Esophagus (tissue), 2 donors: ENCODE results near the gene GPR87. TPM values are rescaled to one million over a fixed set of nuclear protein-coding genes. Genes with fewer than 3 reads are reported as not detected.

Experiments
- H3K27ac ChIP-seq, 2 donors: one replicate each; pipeline ENCODE4 v1.5.1; 2013; ENCODE audit warnings: low read depth in 2 of 2, mild to moderate bottlenecking in 2 of 2, inconsistent platforms in 1 of 2, low read length in 1 of 2, moderate library complexity in 1 of 2
- H3K27me3 ChIP-seq, 2 donors: one replicate each; pipeline ENCODE4 v1.6.1; 2013; ENCODE audit warnings: low read length in 2 of 2, control low read depth in 1 of 2, mild to moderate bottlenecking in 1 of 2; ENCODE audit not compliant: insufficient read depth in 2 of 2, control insufficient read depth in 1 of 2
- H3K36me3 ChIP-seq, 2 donors: one replicate each; pipeline ENCODE4 v1.6.1; 2013; ENCODE audit warnings: low read length in 1 of 2; ENCODE audit not compliant: control insufficient read depth in 2 of 2, insufficient read depth in 2 of 2
- H3K4me1 ChIP-seq, 2 donors: one replicate each; pipeline ENCODE4 v1.6.1; 2013; ENCODE audit warnings: low read length in 1 of 2; ENCODE audit not compliant: control insufficient read depth in 2 of 2, insufficient read depth in 2 of 2
- H3K4me3 ChIP-seq, 2 donors: one replicate each; pipeline ENCODE4 v1.5.1; 2013; ENCODE audit warnings: low read length in 2 of 2, mild to moderate bottlenecking in 2 of 2, low read depth in 1 of 2, moderate library complexity in 1 of 2
- H3K9me3 ChIP-seq, 2 donors: one replicate each; pipeline ENCODE4 v1.6.1; 2013; ENCODE audit warnings: mild to moderate bottlenecking in 2 of 2, low read depth in 1 of 2, low read length in 1 of 2, moderate library complexity in 1 of 2; ENCODE audit not compliant: control insufficient read depth in 2 of 2, insufficient read depth in 1 of 2
- WGBS, 2 donors: extraction: QIAGEN DNeasy Blood & Tissue Kit; methylation state at CpG; one replicate each; pipeline ENCODE4 v1.1.7; 2013; 5-methylcytosine and 5-hydroxymethylcytosine counted together
- polyA plus RNA-seq, 2 donors: library from polyadenylated mRNA; stranded (reverse); fragments of 200-250 nt; gene quantifications; one replicate each; pipeline ENCODE4 v1.2.3, GENCODE V29; 2013
- donor health status: healthy with polysubstance abuse.
- donor health status: Bipolar disorder and iron deficiency.

The GPR87 gene
- polyA plus RNA-seq, 2 donors, result 50.2 to 75.3 TPM

- H3K4me1 ChIP-seq, result no peaks in the 10 kb centered on the region
- no peaks in the 10 kb centered on the region for H3K27me3 ChIP-seq
- no peaks in the 10 kb centered on the region for H3K9me3 ChIP-seq
- 75 to 80% methylated on average over 2 of the region's 2 CpGs for WGBS, 2 donors
- H3K27ac ChIP-seq, result no peak overlapping the region
- no peak overlapping the region for H3K4me3 ChIP-seq
- no peaks in the 10 kb centered on the region for H3K36me3 ChIP-seq
Observed at GRCh38 chr3:151331696-151332095, 15.1 kb upstream of the GPR87 start.

- Histone ChIP-seq H3K27me3 (no peaks in the 10 kb centered on the region), H3K4me3 (no peak overlapping the region), H3K9me3 (no peaks in the 10 kb centered on the region), H3K36me3 (no peaks in the 10 kb centered on the region), H3K27ac (no peak overlapping the region), H3K4me1 (no peaks in the 10 kb centered on the region)
Observed at GRCh38 chr3:151330899-151331298, 14.3 kb upstream of the GPR87 start.

GRCh38 chr3:151330379-151330778 is 13.8 kb upstream of the GPR87 start:
- H3K4me1 ChIP-seq, result no peaks in the 10 kb centered on the region
- no peak overlapping the region for H3K4me3 ChIP-seq
- H3K9me3 ChIP-seq, result no peaks in the 10 kb centered on the region
- WGBS, 2 donors, result 69 to 81% methylated on average over 4 of the region's 4 CpGs
- no peaks in the 10 kb centered on the region for H3K36me3 ChIP-seq
- no peaks in the 10 kb centered on the region for H3K27me3 ChIP-seq
- H3K27ac ChIP-seq, result no peak overlapping the region

- no peaks in the 10 kb centered on the region for H3K27me3 ChIP-seq
- H3K4me3 ChIP-seq, result peak within 1 kb of the TSS in 1 of 2 donors; percentile 32
- H3K27ac ChIP-seq, result peak within 1 kb of the TSS in 1 of 2 donors; percentile 11
- H3K36me3 ChIP-seq, result no peaks in the 10 kb centered on the region
- WGBS, 2 donors, result 91 to 93% methylated on average over 1 of the region's 1 CpG
- H3K9me3 ChIP-seq, result no peaks in the 10 kb centered on the region
- H3K4me1 ChIP-seq, result no peaks in the 10 kb centered on the region
Observed at GRCh38 chr3:151329363-151329762, 12.7 kb upstream of the GPR87 start, which contains the start of gene P2RY13. TSS of gene P2RY13 (minus strand) at chr3:151329549. CDS start at chr3:151329528, 21 bp downstream.

GRCh38 chr3:151328298-151328995 is 11.8 kb upstream of the GPR87 start:
- H3K4me3 ChIP-seq, result peak overlapping the region in 1 of 2 donors; percentile 32

GRCh38 chr3:151327571-151328198 is 11.1 kb upstream of the GPR87 start:
- 11 to 13% methylated on average over 3 of the region's 3 CpGs for WGBS, 2 donors
- Histone ChIP-seq H3K27ac (no peak overlapping the region), H3K9me3 (no peaks in the 10 kb centered on the region), H3K27me3 (no peaks in the 10 kb centered on the region), H3K36me3 (no peaks in the 10 kb centered on the region), H3K4me3 (no peak overlapping the region), H3K4me1 (no peaks in the 10 kb centered on the region)

More at GRCh38 chr3:151328298-151328995, 11.8 kb upstream of the GPR87 start:
- Histone ChIP-seq H3K27ac (peak overlapping the region in 1 of 2 donors; percentile 11), H3K4me1 (no peaks in the 10 kb centered on the region), H3K27me3 (no peaks in the 10 kb centered on the region), H3K9me3 (no peaks in the 10 kb centered on the region), H3K36me3 (no peaks in the 10 kb centered on the region)
- WGBS, 2 donors, result 37 to 42% methylated on average over 10 of the region's 10 CpGs

GRCh38 chr3:151322511-151322910 is 5.9 kb upstream of the GPR87 start:
- H3K4me1 ChIP-seq, result peaks cover 0 to 2% of the 10 kb centered on the region in 2 donors
- 87 to 100% methylated on average over 1 of the region's 1 CpG for WGBS, 2 donors
- no peak overlapping the region for H3K4me3 ChIP-seq
- H3K36me3 ChIP-seq, result no peaks in the 10 kb centered on the region
- H3K9me3 ChIP-seq, result no peaks in the 10 kb centered on the region
- no peak overlapping the region for H3K27ac ChIP-seq
- H3K27me3 ChIP-seq, result no peaks in the 10 kb centered on the region

- H3K27ac ChIP-seq, result no peak overlapping the region
- peaks cover 0 to 2% of the 10 kb centered on the region in 2 donors for H3K4me1 ChIP-seq
- H3K4me3 ChIP-seq, result no peak overlapping the region
- no peaks in the 10 kb centered on the region for H3K36me3 ChIP-seq
- no peaks in the 10 kb centered on the region for H3K27me3 ChIP-seq
- no peaks in the 10 kb centered on the region for H3K9me3 ChIP-seq
- WGBS, 2 donors, result 37 to 50% methylated on average over 1 of the region's 1 CpG
Observed at GRCh38 chr3:151321526-151321925, 4.9 kb upstream of the GPR87 start.

- WGBS, 2 donors, result 55 to 61% methylated on average over 2 of the region's 2 CpGs
- H3K27me3 ChIP-seq, result no peaks in the 10 kb centered on the region
- peaks cover 0 to 2% of the 10 kb centered on the region in 2 donors for H3K4me1 ChIP-seq
- no peaks in the 10 kb centered on the region for H3K9me3 ChIP-seq
- no peaks in the 10 kb centered on the region for H3K36me3 ChIP-seq
- H3K27ac ChIP-seq, result peak overlapping the region; percentile 60 to 72
- no peak overlapping the region for H3K4me3 ChIP-seq
Observed at GRCh38 chr3:151320131-151320530, 3.5 kb upstream of the GPR87 start.

- peaks cover 0 to 2% of the 10 kb centered on the region in 2 donors for H3K4me1 ChIP-seq
- WGBS, 2 donors, result 54 to 59% methylated on average over 4 of the region's 4 CpGs
Observed at GRCh38 chr3:151319628-151320027, 3.0 kb upstream of the GPR87 start.

More at GRCh38 chr3:151319628-151320027, 3.0 kb upstream of the GPR87 start:
- Histone ChIP-seq H3K27ac (peak overlapping the region; percentile 60 to 72), H3K27me3 (no peaks in the 10 kb centered on the region), H3K36me3 (no peaks in the 10 kb centered on the region), H3K9me3 (no peaks in the 10 kb centered on the region), H3K4me3 (no peak overlapping the region)
